Activated naive CD4-positive, alpha-beta T cell treated with anti-CD3 and anti-CD28 coated beads, Interleukin-2, amount 50 U/mL, for 24 hours (primary cell): ENCODE results near the gene NR1I2.

Experiments used
- H3K27ac Mint-ChIP-seq: one replicate; pipeline ENCODE4 v1.8.0; 2021; ENCODE audit warnings: mild to moderate bottlenecking, mixed read lengths
- H3K27me3 Mint-ChIP-seq: one replicate; pipeline ENCODE4 v1.8.0; 2021; ENCODE audit warnings: mixed read lengths
- H3K36me3 Mint-ChIP-seq: one replicate; pipeline ENCODE4 v1.8.0; 2021; ENCODE audit warnings: mixed read lengths
- H3K4me1 Mint-ChIP-seq: one replicate; pipeline ENCODE4 v1.8.0; 2021; ENCODE audit warnings: mixed read lengths
- H3K4me3 Mint-ChIP-seq: one replicate; pipeline ENCODE4 v1.8.0; 2021; ENCODE audit warnings: mild to moderate bottlenecking, mixed read lengths
- H3K9me3 Mint-ChIP-seq: one replicate; pipeline ENCODE4 v1.8.0; 2021; ENCODE audit warnings: mixed read lengths

NR1I2 gene

GRCh38 chr3:119796368-119796767 lies 14.5 kb downstream of the NR1I2 start:
- H3K4me1 Mint-ChIP-seq, result no peaks in the 10 kb centered on the region
- no peak overlapping the region for H3K27ac Mint-ChIP-seq
- no peak overlapping the region for H3K4me3 Mint-ChIP-seq
- no peaks in the 10 kb centered on the region for H3K9me3 Mint-ChIP-seq
- no peaks in the 10 kb centered on the region for H3K27me3 Mint-ChIP-seq
- no peaks in the 10 kb centered on the region for H3K36me3 Mint-ChIP-seq

- Mint-ChIP-seq H3K4me3 (no peak overlapping the region), H3K27ac (no peak overlapping the region), H3K27me3 (peaks cover under 1% of the 10 kb centered on the region), H3K36me3 (no peaks in the 10 kb centered on the region), H3K4me1 (no peaks in the 10 kb centered on the region), H3K9me3 (no peaks in the 10 kb centered on the region)
Measured at GRCh38 chr3:119796785-119797184, 14.9 kb downstream of the NR1I2 start.

GRCh38 chr3:119800844-119801243 lies 18.9 kb downstream of the NR1I2 start:
- Mint-ChIP-seq H3K27me3 (peaks cover 1% of the 10 kb centered on the region), H3K4me1 (no peaks in the 10 kb centered on the region), H3K9me3 (no peaks in the 10 kb centered on the region), H3K27ac (no peak overlapping the region), H3K36me3 (no peaks in the 10 kb centered on the region), H3K4me3 (no peak overlapping the region)

GRCh38 chr3:119808244-119808643 lies 26.3 kb downstream of the NR1I2 start:
- no peak overlapping the region for H3K27ac Mint-ChIP-seq
- no peak overlapping the region for H3K4me3 Mint-ChIP-seq
- no peaks in the 10 kb centered on the region for H3K36me3 Mint-ChIP-seq
- no peaks in the 10 kb centered on the region for H3K9me3 Mint-ChIP-seq
- no peaks in the 10 kb centered on the region for H3K27me3 Mint-ChIP-seq
- peaks cover 12% of the 10 kb centered on the region for H3K4me1 Mint-ChIP-seq

- Mint-ChIP-seq H3K4me3 (peak overlapping the region; percentile 64), H3K9me3 (no peaks in the 10 kb centered on the region), H3K36me3 (no peaks in the 10 kb centered on the region), H3K4me1 (peaks cover 12% of the 10 kb centered on the region), H3K27ac (peak overlapping the region; percentile 46), H3K27me3 (no peaks in the 10 kb centered on the region)
Measured at GRCh38 chr3:119808843-119809242, 26.9 kb downstream of the NR1I2 start.

GRCh38 chr3:119809249-119810017 lies 27.5 kb downstream of the NR1I2 start:
- no peaks in the 10 kb centered on the region for H3K36me3 Mint-ChIP-seq
- H3K4me1 Mint-ChIP-seq, result peaks cover 12% of the 10 kb centered on the region
- no peak overlapping the region for H3K27ac Mint-ChIP-seq
- H3K4me3 Mint-ChIP-seq, result peak overlapping the region; percentile 91
- no peaks in the 10 kb centered on the region for H3K9me3 Mint-ChIP-seq
- no peaks in the 10 kb centered on the region for H3K27me3 Mint-ChIP-seq

- Mint-ChIP-seq H3K4me3 (peak overlapping the region; percentile 91), H3K9me3 (no peaks in the 10 kb centered on the region), H3K27me3 (no peaks in the 10 kb centered on the region), H3K4me1 (peaks cover 12% of the 10 kb centered on the region), H3K27ac (peak overlapping the region; percentile 87), H3K36me3 (no peaks in the 10 kb centered on the region)
Measured at GRCh38 chr3:119810018-119810435, 28.1 kb downstream of the NR1I2 start.

- no peaks in the 10 kb centered on the region for H3K9me3 Mint-ChIP-seq
- H3K27me3 Mint-ChIP-seq, result no peaks in the 10 kb centered on the region
- H3K36me3 Mint-ChIP-seq, result no peaks in the 10 kb centered on the region
- peaks cover 12% of the 10 kb centered on the region for H3K4me1 Mint-ChIP-seq
- no peak overlapping the region for H3K4me3 Mint-ChIP-seq
- H3K27ac Mint-ChIP-seq, result no peak overlapping the region
Measured at GRCh38 chr3:119812491-119813058, 30.7 kb downstream of the NR1I2 start.

- Mint-ChIP-seq H3K4me3 (no peak overlapping the region), H3K27ac (no peak overlapping the region), H3K27me3 (no peaks in the 10 kb centered on the region), H3K4me1 (peaks cover 2% of the 10 kb centered on the region), H3K9me3 (no peaks in the 10 kb centered on the region), H3K36me3 (no peaks in the 10 kb centered on the region)
Measured at GRCh38 chr3:119815716-119816115, 33.8 kb downstream of the NR1I2 start.

- Mint-ChIP-seq H3K4me3 (no peak overlapping the region), H3K27ac (no peak overlapping the region), H3K27me3 (no peaks in the 10 kb centered on the region), H3K4me1 (no peaks in the 10 kb centered on the region), H3K36me3 (no peaks in the 10 kb centered on the region), H3K9me3 (no peaks in the 10 kb centered on the region)
Measured at GRCh38 chr3:119817071-119817470, 35.2 kb downstream of the NR1I2 start.

GRCh38 chr3:119817583-119818363 lies 35.9 kb downstream of the NR1I2 start:
- Mint-ChIP-seq H3K27ac (no peak overlapping the region), H3K4me1 (no peaks in the 10 kb centered on the region), H3K27me3 (no peaks in the 10 kb centered on the region), H3K36me3 (no peaks in the 10 kb centered on the region), H3K4me3 (no peak overlapping the region), H3K9me3 (no peaks in the 10 kb centered on the region)

GRCh38 chr3:119818937-119819336 lies 37.0 kb downstream of the NR1I2 start:
- H3K4me3 Mint-ChIP-seq, result no peak overlapping the region
- H3K36me3 Mint-ChIP-seq, result no peaks in the 10 kb centered on the region
- no peak overlapping the region for H3K27ac Mint-ChIP-seq
- H3K27me3 Mint-ChIP-seq, result no peaks in the 10 kb centered on the region
- H3K9me3 Mint-ChIP-seq, result no peaks in the 10 kb centered on the region
- no peaks in the 10 kb centered on the region for H3K4me1 Mint-ChIP-seq

- H3K4me3 Mint-ChIP-seq, result no peak overlapping the region
- no peaks in the 10 kb centered on the region for H3K27me3 Mint-ChIP-seq
- no peaks in the 10 kb centered on the region for H3K36me3 Mint-ChIP-seq
- no peak overlapping the region for H3K27ac Mint-ChIP-seq
- no peaks in the 10 kb centered on the region for H3K9me3 Mint-ChIP-seq
- no peaks in the 10 kb centered on the region for H3K4me1 Mint-ChIP-seq
Measured at GRCh38 chr3:119819806-119820205, 37.9 kb downstream of the NR1I2 start.

GRCh38 chr3:119825820-119826219 lies 43.9 kb downstream of the NR1I2 start:
- peaks cover 2% of the 10 kb centered on the region for H3K36me3 Mint-ChIP-seq
- H3K4me3 Mint-ChIP-seq, result no peak overlapping the region
- H3K9me3 Mint-ChIP-seq, result no peaks in the 10 kb centered on the region
- no peaks in the 10 kb centered on the region for H3K27me3 Mint-ChIP-seq
- H3K4me1 Mint-ChIP-seq, result no peaks in the 10 kb centered on the region
- H3K27ac Mint-ChIP-seq, result peak overlapping the region; percentile 83

GRCh38 chr3:119826711-119827608 lies 45.1 kb downstream of the NR1I2 start:
- Mint-ChIP-seq H3K4me3 (no peak overlapping the region), H3K36me3 (peaks cover 2% of the 10 kb centered on the region), H3K27ac (no peak overlapping the region), H3K9me3 (no peaks in the 10 kb centered on the region), H3K27me3 (no peaks in the 10 kb centered on the region), H3K4me1 (peaks cover 3% of the 10 kb centered on the region)
